ENCODE results near the gene PZP.
"Not testable (repeated sequence)": the region's sequence is repeated elsewhere in the genome, so short reads cannot be mapped to it uniquely, and the experiment has no call there.

PZP gene

GRCh38 chr12:9169979-9170634 lies 38.1 kb downstream of the PZP start:
- ATAC-seq (ENCODE audit: low read depth), result no peak
- no peak for DNase-seq (ENCODE audit: low spot score)

GRCh38 chr12:9167345-9167744 lies 40.9 kb downstream of the PZP start:
- not testable (repeated sequence) for H3K27me3 ChIP-seq (ENCODE audit: insufficient read depth, poor library complexity, severe bottlenecking); H3K36me3 ChIP-seq (ENCODE audit: low read depth); H3K9me3 ChIP-seq (ENCODE audit: severe bottlenecking); H3K27ac ChIP-seq (ENCODE audit: poor library complexity, severe bottlenecking); DNase-seq (ENCODE audit: low spot score); ATAC-seq (ENCODE audit: low read depth); H3K4me1 ChIP-seq (ENCODE audit: insufficient read depth, poor library complexity, severe bottlenecking); H3K4me3 ChIP-seq (ENCODE audit: severe bottlenecking)

More at GRCh38 chr12:9169979-9170634, 38.1 kb downstream of the PZP start:
- H3K27ac ChIP-seq (ENCODE audit: poor library complexity, severe bottlenecking), result no peak overlapping the region
- no peaks in the 10 kb centered on the region for H3K36me3 ChIP-seq (ENCODE audit: low read depth)
- no peaks in the 10 kb centered on the region for H3K9me3 ChIP-seq (ENCODE audit: severe bottlenecking)
- H3K4me1 ChIP-seq (ENCODE audit: insufficient read depth, poor library complexity, severe bottlenecking), result no peaks in the 10 kb centered on the region
- no peak overlapping the region for H3K4me3 ChIP-seq (ENCODE audit: severe bottlenecking)
- H3K27me3 ChIP-seq (ENCODE audit: insufficient read depth, poor library complexity, severe bottlenecking), result no peaks in the 10 kb centered on the region
- TF ChIP-seq CTCF (IDR thresholded peaks at IDR 0.05; ENCODE audit: poor library complexity, severe bottlenecking), result no peak

- Histone ChIP-seq H3K27me3 (ENCODE audit: insufficient read depth, poor library complexity, severe bottlenecking) (no peaks in the 10 kb centered on the region), H3K4me1 (ENCODE audit: insufficient read depth, poor library complexity, severe bottlenecking) (no peaks in the 10 kb centered on the region), H3K36me3 (ENCODE audit: low read depth) (no peaks in the 10 kb centered on the region), H3K27ac (ENCODE audit: poor library complexity, severe bottlenecking) (no peak overlapping the region), H3K4me3 (ENCODE audit: severe bottlenecking) (no peak overlapping the region), H3K9me3 (ENCODE audit: severe bottlenecking) (no peaks in the 10 kb centered on the region)
- no peak for TF ChIP-seq CTCF (IDR thresholded peaks at IDR 0.05; ENCODE audit: poor library complexity, severe bottlenecking)
- no peak for ATAC-seq (ENCODE audit: low read depth)
- DNase-seq (ENCODE audit: low spot score), result no peak
Observed at GRCh38 chr12:9163392-9163791, 44.8 kb downstream of the PZP start.

- H3K27me3 ChIP-seq (ENCODE audit: insufficient read depth, poor library complexity, severe bottlenecking), result no peaks in the 10 kb centered on the region
- TF ChIP-seq CTCF (IDR thresholded peaks at IDR 0.05; ENCODE audit: poor library complexity, severe bottlenecking), result no peak
- H3K27ac ChIP-seq (ENCODE audit: poor library complexity, severe bottlenecking), result no peak overlapping the region
- no peak overlapping the region for H3K4me3 ChIP-seq (ENCODE audit: severe bottlenecking)
- no peaks in the 10 kb centered on the region for H3K9me3 ChIP-seq (ENCODE audit: severe bottlenecking)
- no peak for DNase-seq (ENCODE audit: low spot score)
- no peak for ATAC-seq (ENCODE audit: low read depth)
- no peaks in the 10 kb centered on the region for H3K4me1 ChIP-seq (ENCODE audit: insufficient read depth, poor library complexity, severe bottlenecking)
- no peaks in the 10 kb centered on the region for H3K36me3 ChIP-seq (ENCODE audit: low read depth)
Observed at GRCh38 chr12:9156119-9156518, 52.1 kb downstream of the PZP start.

GRCh38 chr12:9149372-9149771 lies 58.8 kb downstream of the PZP start:
- Histone ChIP-seq H3K4me3 (ENCODE audit: severe bottlenecking) (no peak overlapping the region), H3K36me3 (ENCODE audit: low read depth) (no peaks in the 10 kb centered on the region), H3K4me1 (ENCODE audit: insufficient read depth, poor library complexity, severe bottlenecking) (no peaks in the 10 kb centered on the region), H3K27me3 (ENCODE audit: insufficient read depth, poor library complexity, severe bottlenecking) (no peaks in the 10 kb centered on the region), H3K27ac (ENCODE audit: poor library complexity, severe bottlenecking) (no peak overlapping the region), H3K9me3 (ENCODE audit: severe bottlenecking) (no peaks in the 10 kb centered on the region)
- ATAC-seq (ENCODE audit: low read depth), result no peak
- TF ChIP-seq CTCF (IDR thresholded peaks at IDR 0.05; ENCODE audit: poor library complexity, severe bottlenecking), result no peak
- no peak for DNase-seq (ENCODE audit: low spot score)
